AG04450 (cell line): ENCODE data around the gene SMAD7. TPM values are rescaled to one million over a fixed set of nuclear protein-coding genes. Genes with fewer than 3 reads are reported as not detected.

ENCODE experiments used
- CTCF ChIA-PET: fragments of 300-600, 350-600 bp; formaldehyde crosslinking; extraction: SDS; loops from one replicate; lab custom pipeline; 2022; ENCODE audit warnings: antibody characterized with exemption, inconsistent platforms; lab: Charles Lee
- POLR2A ChIA-PET: fragments of 350-600 bp; formaldehyde crosslinking; extraction: SDS; loops from one replicate; lab custom pipeline; 2021; ENCODE audit warnings: antibody characterized with exemption, inconsistent platforms; lab: Yijun Ruan, JAX
- DNase-seq: peaks from one replicate; pipeline ENCODE4 v3.0.0-alpha.2; 2011; ENCODE audit warnings: low read depth, low spot score
- H3K27ac ChIP-seq: one replicate; pipeline ENCODE4 v1.5.1; 2012; ENCODE audit warnings: low read depth, low read length, control low read depth
- H3K27me3 ChIP-seq: one replicate; pipeline ENCODE4 v1.6.0; 2012; ENCODE audit warnings: low read length; ENCODE audit not compliant: control insufficient read depth, insufficient read depth
- H3K4me3 ChIP-seq: 2 replicates; pipeline ENCODE4 v1.5.1; 2011; ENCODE audit warnings: mild to moderate bottlenecking, low read depth, low read length, control low read depth
- H3K9me3 ChIP-seq: 2 replicates; pipeline ENCODE4 v1.5.1; 2012; ENCODE audit warnings: low read length; ENCODE audit not compliant: control insufficient read depth, insufficient read depth
- CTCF ChIP-seq: IDR thresholded peaks from 2 replicates; pipeline ENCODE4 v1.5.1; 2011; ENCODE audit warnings: low read depth, low read length, control low read depth, inconsistent platforms
- polyA plus RNA-seq: library from polyadenylated mRNA; depleted of rRNA; stranded (reverse); fragments of >200 nt; gene quantifications from 2 replicates; pipeline ENCODE4 v1.2.3, GENCODE V29; 2011

SMAD7 gene
- polyA plus RNA-seq, 1 experiment: 8.0 TPM

GRCh38 chr18:48996901-48997463 lies 46.2 kb upstream of the SMAD7 start:
- Histone ChIP-seq H3K27me3 (no peaks in the 10 kb centered on the region), H3K9me3 (no peaks in the 10 kb centered on the region), H3K4me3 (no peak overlapping the region), H3K27ac (peak overlapping the region; percentile 53)
- ChIA-PET CTCF (interaction anchor here (0.8 to 0.9 kb wide), 2 partner anchors 33 to 220 kb away, joined by 3 read pairs; no protein-coding TSS in a partner anchor), POLR2A (interaction anchor here (0.6 to 2.0 kb wide), 3 partner anchors 20 to 51 kb away, joined by 3 to 8 read pairs (median 5); no protein-coding TSS in a partner anchor)
- DNase-seq: no peak
- no peak for TF ChIP-seq CTCF

GRCh38 chr18:48996041-48996440 lies 45.3 kb upstream of the SMAD7 start:
- ChIA-PET POLR2A (interaction anchor here (0.7 kb wide), 1 partner anchor 72 kb away, joined by 4 read pairs; no protein-coding TSS in a partner anchor), CTCF (interaction anchor here (0.6 kb wide), 1 partner anchor 44 kb away, joined by 4 read pairs; no protein-coding TSS in a partner anchor)
- Histone ChIP-seq H3K27me3 (no peaks in the 10 kb centered on the region), H3K4me3 (no peak overlapping the region), H3K27ac (no peak overlapping the region), H3K9me3 (no peaks in the 10 kb centered on the region)
- no peak for TF ChIP-seq CTCF
- DNase-seq: no peak

- H3K9me3 ChIP-seq: no peaks in the 10 kb centered on the region
- POLR2A ChIA-PET: interaction anchor here (0.6 kb wide), 1 partner anchor 42 kb away, joined by 3 read pairs; no protein-coding TSS in a partner anchor
- no peak overlapping the region for H3K4me3 ChIP-seq
- H3K27ac ChIP-seq: no peak overlapping the region
- DNase-seq: no peak
- TF ChIP-seq CTCF: no peak
- H3K27me3 ChIP-seq: no peaks in the 10 kb centered on the region
- CTCF ChIA-PET: no interaction called here
Measured at GRCh38 chr18:48994926-48995835, 44.4 kb upstream of the SMAD7 start.

- Histone ChIP-seq H3K27ac (peak overlapping the region; percentile 65), H3K27me3 (no peaks in the 10 kb centered on the region), H3K4me3 (no peak overlapping the region), H3K9me3 (no peaks in the 10 kb centered on the region)
- TF ChIP-seq CTCF: no peak
- CTCF ChIA-PET: interaction anchor here (0.8 kb wide), 1 partner anchor 244 kb away, joined by 3 read pairs; no protein-coding TSS in a partner anchor
- POLR2A ChIA-PET: interaction anchor here (0.6 to 1.0 kb wide), 2 partner anchors 41 to 42 kb away, joined by 3 to 5 read pairs; no protein-coding TSS in a partner anchor
- DNase-seq: no peak
Measured at GRCh38 chr18:48994044-48994651, 43.4 kb upstream of the SMAD7 start.
